G401.6 (cell line): ENCODE measurements around the gene SPSB1.

Experiments used
- FAIRE-seq: peaks from 2 replicates; lab custom pipeline; 2012; peaks lifted over from hg19 to GRCh38; lab: Jason Lieb, UNC

SPSB1 gene

GRCh38 chr1:9292361-9293240 is at the start of gene SPSB1:
Gene SPSB1 (plus strand): TSS chr1:9292894. CDS start chr1:9355892, 62,998 bp downstream.
- no peak for FAIRE-seq

GRCh38 chr1:9243066-9243739 is 49.5 kb upstream of the SPSB1 start:
- no peak for FAIRE-seq

GRCh38 chr1:9244501-9245229 is 48.0 kb upstream of the SPSB1 start:
- no peak for FAIRE-seq

- no peak for FAIRE-seq
These were observed 47.5 kb upstream of the SPSB1 start for GRCh38 chr1:9245230-9245619.

GRCh38 chr1:9245661-9246060 is 47.0 kb upstream of the SPSB1 start:
- no peak for FAIRE-seq

- no peak for FAIRE-seq
These were observed 46.5 kb upstream of the SPSB1 start for GRCh38 chr1:9246215-9246614.

GRCh38 chr1:9246841-9247785 is 45.6 kb upstream of the SPSB1 start:
- no peak for FAIRE-seq

GRCh38 chr1:9247894-9248293 is 44.8 kb upstream of the SPSB1 start:
- no peak for FAIRE-seq

GRCh38 chr1:9248341-9249262 is 44.1 kb upstream of the SPSB1 start:
- no peak for FAIRE-seq

GRCh38 chr1:9249263-9249533 is 43.5 kb upstream of the SPSB1 start:
- FAIRE-seq = no peak

- peak; percentile 41 for FAIRE-seq
These were observed 42.9 kb upstream of the SPSB1 start for GRCh38 chr1:9249534-9250410.

- no peak for FAIRE-seq
These were observed 42.0 kb upstream of the SPSB1 start for GRCh38 chr1:9250411-9251381.

GRCh38 chr1:9251501-9251900 is 41.2 kb upstream of the SPSB1 start:
- FAIRE-seq = no peak

- peak; percentile 99 for FAIRE-seq
These were observed 39.7 kb upstream of the SPSB1 start for GRCh38 chr1:9253004-9253403.

- no peak for FAIRE-seq
These were observed 39.1 kb upstream of the SPSB1 start for GRCh38 chr1:9253453-9254105.

- FAIRE-seq = no peak
These were observed 36.4 kb upstream of the SPSB1 start for GRCh38 chr1:9256332-9256731.

- FAIRE-seq = no peak
These were observed 34.8 kb upstream of the SPSB1 start for GRCh38 chr1:9257851-9258250.

GRCh38 chr1:9258629-9259028 is 34.1 kb upstream of the SPSB1 start:
- FAIRE-seq = no peak
